Stimulated activated CD4-positive, alpha-beta T cell treated with anti-CD3 and anti-CD28 coated beads, Interleukin-15, amount 100 ng/mL, for 1 hour (primary cell): ENCODE data around the gene CRYBA2.

Source experiments
- DNase-seq, 2 donors: peaks; one replicate each; pipeline ENCODE4 v3.0.0-alpha.2; 2020; ENCODE audit warnings: low read depth in 1 of 2, low spot score in 1 of 2

Gene CRYBA2

GRCh38 chr2:218982586-218983262, 10.5 kb downstream of the CRYBA2 start:
- no peak for DNase-seq

GRCh38 chr2:218981881-218982585, 11.2 kb downstream of the CRYBA2 start:
- DNase-seq: no peak

GRCh38 chr2:218981390-218981880, 11.8 kb downstream of the CRYBA2 start:
- no peak for DNase-seq

GRCh38 chr2:218980735-218981389, 12.4 kb downstream of the CRYBA2 start:
- DNase-seq: no peak

DNA sequence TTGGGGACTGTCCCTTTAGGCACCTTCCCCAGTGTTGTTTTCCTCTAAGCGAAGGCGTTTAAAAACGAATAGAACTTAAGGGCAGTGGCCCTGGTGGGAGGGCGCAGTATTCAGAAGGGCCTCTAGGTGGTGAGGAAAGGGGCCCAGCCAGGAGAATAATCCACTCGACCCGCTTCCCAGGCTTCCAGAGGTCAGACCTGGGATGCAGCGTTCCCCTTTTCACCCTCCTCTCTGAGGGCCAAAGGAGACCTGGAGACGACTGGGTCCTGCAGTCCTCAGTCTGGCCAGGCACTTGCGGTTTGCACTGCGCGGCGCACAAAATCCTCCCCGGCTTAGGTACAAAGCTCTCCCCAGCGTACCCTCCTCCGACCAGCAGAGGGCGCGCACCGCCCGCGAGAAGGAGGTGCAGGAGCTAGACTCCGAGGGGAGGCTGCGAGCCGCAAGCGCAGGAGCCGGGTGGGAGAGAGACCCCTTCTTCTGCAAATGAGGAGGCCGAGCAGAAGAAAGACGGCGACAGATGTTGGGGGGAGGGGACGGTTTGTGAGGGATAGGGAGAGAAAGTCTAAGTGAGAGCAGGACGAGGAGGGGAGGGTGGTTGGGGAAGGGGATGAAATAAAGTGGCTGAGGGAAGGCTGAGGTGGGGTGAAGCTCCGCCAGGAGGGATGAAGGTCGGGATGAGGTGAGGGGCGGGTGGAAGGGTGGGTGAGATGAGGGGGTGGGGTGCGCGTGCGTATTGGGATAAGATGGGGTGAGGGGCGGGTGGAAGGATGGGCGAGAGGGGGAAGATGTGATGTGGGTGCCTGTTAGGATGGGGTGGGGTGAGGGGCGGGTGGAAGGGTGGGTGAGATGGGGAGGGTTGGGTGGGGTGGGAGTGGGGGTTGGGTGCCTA, 13.1 kb downstream of the CRYBA2 start:
- DNase-seq: peak; percentile 65 to 81

DNA sequence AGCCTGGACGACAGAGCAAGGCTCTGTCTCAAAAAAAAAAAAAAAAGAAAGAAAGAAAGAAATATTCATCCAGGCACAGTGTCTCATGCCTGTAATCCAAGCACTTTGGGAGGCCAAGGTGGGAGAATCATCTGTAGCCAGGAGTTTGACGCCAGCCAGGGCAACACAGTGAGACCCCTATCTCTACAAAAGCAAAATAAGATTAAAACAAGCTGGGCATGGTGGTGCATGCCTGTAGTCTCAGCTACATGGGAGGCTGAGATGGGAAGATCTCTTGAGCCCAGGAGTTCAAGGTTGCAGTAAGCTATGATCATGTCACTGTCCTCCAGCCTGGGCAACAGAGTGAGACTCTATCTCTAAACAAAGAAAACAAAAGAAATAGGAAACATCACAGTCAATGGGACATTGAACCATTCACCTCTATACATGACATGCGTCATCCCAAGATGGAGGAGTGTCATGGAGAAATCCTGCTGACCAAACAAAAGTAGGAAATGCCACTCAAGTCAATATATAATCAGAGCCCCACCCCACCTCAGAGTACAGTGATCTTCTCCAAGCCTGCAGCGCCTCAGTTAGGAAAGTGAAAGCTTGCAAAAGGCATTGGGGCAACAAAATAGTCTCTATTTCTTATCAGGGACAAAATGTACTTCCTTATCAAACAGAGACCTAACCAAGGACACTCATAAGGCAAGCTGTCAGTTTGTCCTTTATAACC, 18.0 kb downstream of the CRYBA2 start:
- no peak for DNase-seq

DNA sequence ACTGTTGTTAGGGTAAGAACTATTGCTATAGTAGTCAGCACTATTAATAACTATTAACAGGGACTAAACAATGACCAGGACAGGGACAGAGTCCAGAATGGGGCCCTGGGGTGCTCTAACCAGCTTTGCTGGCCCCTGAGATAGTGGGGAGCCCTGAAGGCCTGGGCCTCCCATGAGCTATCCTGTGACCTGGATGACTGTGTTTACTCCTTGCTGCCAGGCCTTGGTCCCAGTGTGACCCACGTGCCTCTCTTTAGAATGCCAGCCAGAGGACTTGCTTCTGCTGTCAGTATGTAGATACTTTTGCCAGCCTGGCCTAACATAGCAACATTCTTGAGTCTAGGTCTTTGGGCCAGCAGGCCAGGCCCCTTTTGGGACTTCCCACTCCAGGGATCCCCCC, 22.3 kb downstream of the CRYBA2 start:
- no peak for DNase-seq

- no peak for DNase-seq
Observed at GRCh38 chr2:218964041-218964771, 29.0 kb downstream of the CRYBA2 start.

DNA sequence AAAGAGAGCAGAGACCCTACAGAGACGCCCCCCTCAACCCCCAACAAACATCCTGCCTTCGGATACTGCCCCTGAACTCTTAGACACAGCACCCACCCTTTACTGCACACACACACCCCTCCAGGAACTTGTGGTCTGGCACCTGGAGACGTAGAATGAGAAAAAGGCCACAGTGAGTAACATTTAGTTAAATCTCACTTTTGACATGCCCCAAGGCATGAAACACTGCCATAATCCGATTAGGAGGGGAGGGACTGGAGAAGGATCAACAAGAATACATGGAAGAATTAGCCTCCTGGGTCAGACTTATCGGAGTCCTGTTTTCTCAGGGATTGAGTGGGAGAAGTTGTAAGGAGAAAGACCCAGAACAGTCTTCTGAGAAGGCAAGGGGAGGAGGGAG, 29.6 kb downstream of the CRYBA2 start:
- no peak for DNase-seq

GRCh38 chr2:218962859-218963492, 30.2 kb downstream of the CRYBA2 start:
- DNase-seq: peak; percentile 25 to 54

DNA sequence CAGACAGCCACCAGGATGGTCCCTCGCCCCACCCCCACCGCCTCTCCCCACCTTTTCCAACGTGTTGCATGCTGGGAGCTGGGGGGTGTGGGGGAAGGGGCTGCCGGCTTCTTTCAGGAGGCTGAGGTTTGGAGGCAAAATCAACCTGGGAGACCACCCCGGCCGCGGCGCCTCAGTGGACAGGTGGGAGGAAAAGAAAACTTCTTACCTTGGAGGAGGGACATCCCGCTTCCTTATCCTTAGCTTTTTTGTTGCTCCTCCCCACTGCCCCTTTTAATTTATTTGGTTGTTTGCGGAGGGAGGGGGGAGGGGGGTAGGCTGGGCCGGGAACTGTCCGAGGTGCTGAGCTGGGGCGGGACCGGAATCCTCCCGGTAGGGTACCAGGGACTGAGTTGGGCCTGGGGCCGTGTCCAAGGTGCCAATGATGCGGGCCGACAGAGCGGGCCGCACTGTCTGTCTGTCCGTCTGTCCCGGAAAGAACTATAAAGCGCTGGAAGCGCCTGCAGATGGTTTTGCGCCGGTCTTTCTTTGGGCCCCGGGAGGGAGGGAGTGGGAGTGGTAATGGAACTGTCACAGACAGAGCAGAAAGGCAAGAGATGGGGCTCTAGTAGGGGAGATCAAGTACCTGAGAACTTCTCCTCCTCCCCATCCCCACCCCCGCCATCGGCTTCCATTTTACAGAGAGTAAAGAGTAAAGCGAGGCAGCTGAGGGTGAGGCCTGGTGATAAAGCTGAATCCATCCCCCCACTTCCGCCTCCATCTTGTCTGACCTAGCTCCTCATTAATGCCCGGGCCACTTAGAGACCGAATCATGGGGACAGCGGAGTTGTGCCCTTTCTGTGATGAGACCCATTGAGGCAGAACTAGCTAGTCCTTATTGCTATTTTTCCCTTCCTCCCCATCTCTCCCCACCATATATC, 31.3 kb downstream of the CRYBA2 start:
- peak in 1 of 2 donors; percentile 18 for DNase-seq

GRCh38 chr2:218961229-218961628, 32.0 kb downstream of the CRYBA2 start:
- no peak for DNase-seq

- no peak for DNase-seq
Observed at GRCh38 chr2:218960309-218961165, 32.7 kb downstream of the CRYBA2 start.

- no peak for DNase-seq
Observed at GRCh38 chr2:218959761-218960308, 33.4 kb downstream of the CRYBA2 start.

DNA sequence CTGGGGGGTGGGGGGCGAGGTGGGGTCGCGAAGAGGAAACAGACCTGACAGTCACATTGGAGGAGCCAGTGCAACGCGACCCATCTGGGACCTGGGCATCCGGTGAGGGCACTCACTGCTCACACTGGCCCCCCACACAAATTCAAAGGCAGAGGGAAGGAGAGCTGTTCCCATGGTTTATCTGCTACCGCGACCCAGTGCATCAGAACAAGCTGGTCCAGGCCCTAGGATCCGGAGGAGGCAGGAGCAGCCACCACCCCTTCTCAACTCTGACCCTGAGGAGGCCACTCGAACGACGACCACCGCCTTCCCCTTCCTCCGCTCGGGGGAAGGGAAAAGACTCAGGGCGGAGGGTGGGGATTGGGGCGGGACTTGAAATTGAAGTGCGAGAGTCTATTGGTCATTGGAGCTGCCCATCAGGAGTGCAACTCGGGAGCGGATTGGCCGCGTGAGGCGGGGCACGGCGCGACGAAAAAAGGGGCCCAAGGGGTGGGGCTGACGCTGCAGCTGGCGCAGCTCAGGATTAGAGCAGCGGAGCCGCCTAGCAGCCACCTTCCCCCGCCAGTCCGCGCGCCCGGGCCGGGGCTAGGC, 34.0 kb downstream of the CRYBA2 start, which contains the start of gene CDK5R2:
Gene CDK5R2, plus strand, starts transcription at position 526 of the 591 bp plus-strand sequence. CDS start 155 bp downstream, outside the sequence.
- DNase-seq: peak in 1 of 2 donors; percentile 45

DNA sequence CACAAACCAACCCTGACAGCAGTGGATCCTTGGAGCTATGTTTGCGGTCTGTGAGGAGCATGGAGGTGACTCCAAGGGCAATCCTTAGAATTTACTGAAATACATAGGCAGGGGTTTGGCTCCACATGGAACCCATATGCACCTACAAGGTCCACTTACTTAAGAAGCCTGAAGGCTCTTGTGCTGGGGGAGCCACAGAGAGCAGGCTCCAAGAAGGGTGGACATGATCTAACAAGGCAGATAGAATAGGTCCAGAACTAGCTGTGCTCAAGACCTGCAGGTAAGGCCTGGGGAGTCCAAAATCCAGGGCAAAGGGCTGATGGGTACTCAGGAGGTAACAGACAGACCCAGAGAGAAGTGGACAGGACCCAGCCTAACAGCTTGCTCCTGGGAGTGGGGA, 34.9 kb downstream of the CRYBA2 start:
- no peak for DNase-seq
